ENCODE measurements around the gene VPS9D1.
"Not testable (repeated sequence)": the region's sequence is repeated elsewhere in the genome, so short reads cannot be mapped to it uniquely, and the experiment has no call there.

GRCh38 chr16:89667000-89667399, 53.7 kb downstream of the VPS9D1 start:
- TF ChIP-seq CTCF, EP300, POLR2AphosphoS5 (IDR thresholded peaks at IDR 0.05): not testable (repeated sequence)
